H9 (cell line): ENCODE results near the gene ADSS1. TPM values are rescaled to one million over a fixed set of nuclear protein-coding genes. Genes with fewer than 3 reads are reported as not detected.

Experiments used
- DNase-seq: peaks from one replicate; pipeline ENCODE4 v3.0.0-alpha.2; 2017
- H2AFZ ChIP-seq: one replicate; pipeline ENCODE4 v1.6.1; 2013; ENCODE audit warnings: mild to moderate bottlenecking, low read length, control low read depth, moderate library complexity
- H2AK5ac ChIP-seq: 2 replicates; pipeline ENCODE4 v1.6.1; 2013; ENCODE audit warnings: low read length, control low read depth, mixed read lengths; ENCODE audit not compliant: insufficient read length
- H2BK120ac ChIP-seq: one replicate; pipeline ENCODE4 v1.6.1; 2013; ENCODE audit warnings: low read depth, mild to moderate bottlenecking, low read length, control low read depth, inconsistent platforms; ENCODE audit not compliant: poor library complexity, severe bottlenecking
- H2BK12ac ChIP-seq: 2 replicates; pipeline ENCODE4 v1.6.1; 2013; ENCODE audit warnings: low read length, control low read depth, mixed read lengths, low read depth; ENCODE audit not compliant: insufficient read length
- H2BK15ac ChIP-seq: 2 replicates; pipeline ENCODE4 v1.6.1; 2013; ENCODE audit warnings: low read depth, low read length, control low read depth
- H2BK20ac ChIP-seq: one replicate; pipeline ENCODE4 v1.6.1; 2013; ENCODE audit warnings: low read depth, mild to moderate bottlenecking, low read length, control low read depth, inconsistent platforms; ENCODE audit not compliant: poor library complexity, severe bottlenecking
- H2BK5ac ChIP-seq: 2 replicates; pipeline ENCODE4 v1.6.1; 2013; ENCODE audit warnings: low read length, control low read depth, mixed read lengths; ENCODE audit not compliant: insufficient read length
- H3K14ac ChIP-seq: 2 replicates; pipeline ENCODE4 v1.6.1; 2013; ENCODE audit warnings: low read length, control low read depth; ENCODE audit not compliant: insufficient read depth
- H3K18ac ChIP-seq: 2 replicates; pipeline ENCODE4 v1.6.1; 2013; ENCODE audit warnings: low read depth, mild to moderate bottlenecking, mixed read lengths, low read length, control low read depth; ENCODE audit not compliant: insufficient read length
- H3K23ac ChIP-seq: 2 replicates; pipeline ENCODE4 v1.6.1; 2013; ENCODE audit warnings: low read length, control low read depth, mixed read lengths, low read depth; ENCODE audit not compliant: insufficient read length
- H3K23me2 ChIP-seq: 2 replicates; pipeline ENCODE4 v1.6.1; 2013; ENCODE audit warnings: low read depth, mild to moderate bottlenecking, mixed read lengths, low read length, control low read depth; ENCODE audit not compliant: insufficient read length, poor library complexity, severe bottlenecking
- H3K27ac ChIP-seq: 2 replicates; pipeline ENCODE4 v1.5.1; 2013; ENCODE audit warnings: low read length, control low read depth, mixed read lengths, low read depth; ENCODE audit not compliant: insufficient read length
- H3K27me3 ChIP-seq: 2 replicates; pipeline ENCODE4 v1.6.1; 2013; ENCODE audit warnings: low read length, control low read depth, inconsistent platforms; ENCODE audit not compliant: insufficient read depth
- H3K4ac ChIP-seq: 2 replicates; pipeline ENCODE4 v1.6.1; 2013; ENCODE audit warnings: low read depth, mild to moderate bottlenecking, control low read depth, inconsistent platforms, low read length, moderate library complexity
- H3K4me1 ChIP-seq: 2 replicates; pipeline ENCODE4 v1.6.1; 2013; ENCODE audit warnings: low read length, control low read depth, inconsistent platforms; ENCODE audit not compliant: insufficient read depth
- H3K4me2 ChIP-seq: 2 replicates; pipeline ENCODE4 v1.6.1; 2013; ENCODE audit warnings: low read length, control low read depth, mixed read lengths; ENCODE audit not compliant: insufficient read length, insufficient read depth
- H3K56ac ChIP-seq: 2 replicates; pipeline ENCODE4 v1.6.1; 2013; ENCODE audit warnings: low read depth, mild to moderate bottlenecking, mixed read lengths, low read length, control low read depth; ENCODE audit not compliant: insufficient read length
- H3K79me1 ChIP-seq: 2 replicates; pipeline ENCODE4 v1.6.1; 2013; ENCODE audit warnings: low read depth, mild to moderate bottlenecking, moderate library complexity, low read length, control low read depth, inconsistent platforms; ENCODE audit not compliant: insufficient read depth, poor library complexity, severe bottlenecking
- H3K79me2 ChIP-seq: 2 replicates; pipeline ENCODE4 v1.6.1; 2013; ENCODE audit warnings: low read length, control low read depth, inconsistent platforms; ENCODE audit not compliant: insufficient read depth
- H3K9ac ChIP-seq: 2 replicates; pipeline ENCODE4 v1.6.1; 2013; ENCODE audit warnings: low read length, control low read depth, mixed read lengths; ENCODE audit not compliant: insufficient read length; ENCODE audit errors: extremely low read depth
- H3K9me3 ChIP-seq: one replicate; pipeline ENCODE4 v1.6.1; 2013; ENCODE audit warnings: low read depth, low read length, inconsistent platforms; ENCODE audit not compliant: control insufficient read depth
- H3T11ph ChIP-seq: one replicate; pipeline ENCODE4 v1.6.1; 2013; ENCODE audit warnings: mild to moderate bottlenecking, low read length, control low read depth, inconsistent platforms
- H4K20me1 ChIP-seq: one replicate; pipeline ENCODE4 v1.6.1; 2013; ENCODE audit not compliant: control insufficient read depth, insufficient read length, insufficient read depth
- H4K5ac ChIP-seq: 2 replicates; pipeline ENCODE4 v1.6.1; 2013; ENCODE audit warnings: low read depth, mild to moderate bottlenecking, mixed read lengths, low read length, control low read depth; ENCODE audit not compliant: insufficient read length
- H4K8ac ChIP-seq: replicated peaks from 2 replicates; pipeline ENCODE4 v1.6.1; 2013; ENCODE audit warnings: low read length, control low read depth, mixed read lengths, low read depth; ENCODE audit not compliant: insufficient read length
- H4K91ac ChIP-seq: 2 replicates; pipeline ENCODE4 v1.6.1; 2013; ENCODE audit warnings: low read depth, mild to moderate bottlenecking, moderate library complexity, mixed read lengths, low read length, control low read depth; ENCODE audit not compliant: insufficient read length
- H3K27ac Mint-ChIP-seq, 3 experiments: 2 replicates in 2 of 3; 3 replicates in 1 of 3; pipeline ENCODE4 v1.8.0; 2020 to 2021; ENCODE audit warnings: mixed read lengths in 3 of 3, mild to moderate bottlenecking in 1 of 3, moderate library complexity in 1 of 3
- H3K27me3 Mint-ChIP-seq: 2 replicates; pipeline ENCODE4 v1.8.0; 2021; ENCODE audit warnings: low read depth, mild to moderate bottlenecking, moderate library complexity, mixed read lengths
- H3K36me3 Mint-ChIP-seq, 3 experiments: 2 replicates in 2 of 3; 3 replicates in 1 of 3; pipeline ENCODE4 v1.8.0; 2020 to 2021; ENCODE audit warnings: low read depth in 3 of 3, mixed read lengths in 3 of 3; ENCODE audit not compliant: insufficient read depth in 1 of 3
- H3K4me1 Mint-ChIP-seq, 2 experiments: 2 replicates each; pipeline ENCODE4 v1.8.0; 2020; ENCODE audit warnings: mixed read lengths in 2 of 2
- H3K4me3 Mint-ChIP-seq, 2 experiments: 2 replicates in 1 of 2; 3 replicates in 1 of 2; pipeline ENCODE4 v1.8.0; 2020 to 2021; ENCODE audit warnings: mild to moderate bottlenecking in 2 of 2, mixed read lengths in 2 of 2, moderate library complexity in 1 of 2
- H3K9me3 Mint-ChIP-seq, 2 experiments: 2 replicates in 1 of 2; 3 replicates in 1 of 2; pipeline ENCODE4 v1.8.0; 2020; ENCODE audit warnings: mild to moderate bottlenecking in 2 of 2, mixed read lengths in 2 of 2, moderate library complexity in 1 of 2
- CTCF ChIP-seq: fragments of 200-600 bp; sonication (generic); conservative IDR thresholded peaks from 3 replicates; pipeline ENCODE4 v1.8.0; 2021; ENCODE audit warnings: antibody characterized with exemption, mild to moderate bottlenecking
- WGBS: extraction: QIAGEN DNeasy Blood & Tissue Kit; methylation state at CpG from one replicate; pipeline ENCODE4 v1.1.7; 2013; ENCODE audit warnings: missing lambda C conversion rate, low lambda C conversion rate, mixed read lengths; ENCODE audit not compliant: insufficient read length; ENCODE audit errors: extremely low coverage; 5-methylcytosine and 5-hydroxymethylcytosine counted together
- total RNA-seq: library from RNA; stranded (reverse); gene quantifications from 2 replicates; pipeline ENCODE4 v1.2.1, GENCODE V29; 2021

The ADSS1 gene
- total RNA-seq, 1 experiment from 2014 or later, result 8.5 TPM

DNA sequence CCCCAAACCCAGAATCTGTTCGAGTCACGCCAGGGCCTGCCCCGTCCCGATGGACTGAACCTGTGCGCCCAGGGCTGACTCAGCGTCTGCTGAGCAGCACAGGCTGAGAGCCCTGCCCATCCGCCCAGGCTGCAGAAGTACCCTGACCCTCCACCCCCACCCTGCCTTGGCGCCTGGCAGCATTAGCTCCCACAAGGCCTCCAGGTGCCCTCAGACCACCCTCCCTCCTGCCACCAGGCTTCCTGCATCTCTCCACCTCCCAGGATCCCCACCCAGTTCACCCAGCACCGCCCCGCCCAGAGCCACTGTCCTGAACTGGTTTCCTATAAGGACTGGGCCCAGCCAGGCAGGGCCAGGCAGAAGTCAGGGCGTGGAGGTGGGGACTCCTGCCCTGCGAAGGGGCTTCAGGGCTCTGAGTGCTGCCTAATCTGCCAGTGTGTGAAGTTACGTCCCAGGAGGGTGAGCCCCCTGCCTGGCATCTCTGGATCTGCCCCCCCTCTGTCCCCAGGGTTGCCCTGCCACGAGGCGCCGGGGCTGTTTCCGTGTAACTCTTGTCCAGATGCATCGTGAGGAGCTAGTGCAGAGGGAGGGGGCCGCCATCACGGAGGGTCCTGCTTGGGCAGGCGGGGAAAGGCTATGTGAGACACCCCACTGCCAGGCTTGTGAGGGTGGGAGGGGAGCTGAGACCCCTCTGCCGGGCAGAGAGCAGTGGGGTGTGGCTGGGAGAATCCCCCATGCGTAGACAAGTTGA, 9.1 kb downstream of the ADSS1 start:
- no peak overlapping the region for H3T11ph ChIP-seq
- no peak overlapping the region for H2AFZ ChIP-seq
- H4K20me1 ChIP-seq, result peaks cover 2% of the 10 kb centered on the region
- Mint-ChIP-seq H3K9me3 (peaks cover 0 to 3% of the 10 kb centered on the region in 2 experiments; a peak in 1 of 5 replicates), H3K27me3 (peaks cover 25% of the 10 kb centered on the region), H3K4me1 (peaks cover 0 to 3% of the 10 kb centered on the region in 2 experiments; a peak in 1 of 4 replicates), H3K4me3 (no peak overlapping the region), H3K27ac (no peak overlapping the region), H3K36me3 (no peaks in the 10 kb centered on the region; a peak in 1 of 7 replicates)
- no peak overlapping the region for H2BK5ac ChIP-seq
- H2BK12ac ChIP-seq, result no peak overlapping the region
- no peak overlapping the region for H2BK20ac ChIP-seq
- H2BK15ac ChIP-seq, result no peak overlapping the region
- no peak overlapping the region for H3K18ac ChIP-seq
- WGBS, result no CpG with 5 or more reads among the region's 23 CpGs
- no peak for DNase-seq
- no peak overlapping the region for H2AK5ac ChIP-seq
- H4K5ac ChIP-seq, result no peak overlapping the region
- no peaks in the 10 kb centered on the region; the same call in 1 of the 2 replicates for H3K27me3 ChIP-seq
- H4K8ac ChIP-seq, result no peak overlapping the region
- H3K4me2 ChIP-seq, result no peak overlapping the region
- no peaks in the 10 kb centered on the region for H3K79me1 ChIP-seq
- no peak overlapping the region for H3K14ac ChIP-seq
- no peak for TF ChIP-seq CTCF
- H2BK120ac ChIP-seq, result no peak overlapping the region
- no peak overlapping the region for H3K27ac ChIP-seq
- no peaks in the 10 kb centered on the region for H3K79me2 ChIP-seq
- H3K9me3 ChIP-seq, result no peaks in the 10 kb centered on the region
- no peak overlapping the region for H3K23ac ChIP-seq
- H3K9ac ChIP-seq, result no peak overlapping the region
- no peak overlapping the region for H3K4ac ChIP-seq
- H3K23me2 ChIP-seq, result no peaks in the 10 kb centered on the region
- no peaks in the 10 kb centered on the region for H3K4me1 ChIP-seq
- H3K56ac ChIP-seq, result no peak overlapping the region
- H4K91ac ChIP-seq, result no peak overlapping the region
